ENCODE data around the gene LLGL1.

LLGL1 gene

DNA sequence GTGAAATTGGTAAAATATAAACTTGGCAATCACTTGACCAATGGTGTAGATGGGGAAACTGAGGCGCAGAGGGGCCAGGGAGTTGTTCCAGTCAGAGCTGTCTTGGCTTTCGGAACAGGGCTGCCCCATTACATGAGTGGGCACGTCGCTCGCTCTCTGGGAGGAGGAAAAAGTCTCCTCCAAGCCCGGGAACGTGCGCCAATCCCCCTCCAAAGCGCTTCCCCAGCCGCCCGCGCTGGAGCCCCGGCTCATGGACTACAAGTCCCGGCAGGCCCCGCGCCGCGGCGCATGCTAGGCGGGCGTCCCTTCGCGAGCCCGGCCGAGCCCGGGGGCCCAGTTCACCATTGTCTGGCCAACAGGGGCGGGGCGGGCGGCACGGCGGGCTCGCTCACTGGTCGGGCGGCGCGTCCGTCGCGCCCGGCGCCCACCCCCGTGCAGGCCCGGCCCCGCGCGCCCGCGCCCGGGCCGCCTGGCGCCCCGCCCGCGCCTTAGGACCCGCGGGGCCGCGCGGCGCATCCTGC is at the start of gene LLGL1:
TSS of gene LLGL1 (plus strand) at position 515 of the 521 bp plus-strand sequence. CDS start 48 bp downstream, outside the sequence.
- DNase-seq = peak; percentile 93

DNA sequence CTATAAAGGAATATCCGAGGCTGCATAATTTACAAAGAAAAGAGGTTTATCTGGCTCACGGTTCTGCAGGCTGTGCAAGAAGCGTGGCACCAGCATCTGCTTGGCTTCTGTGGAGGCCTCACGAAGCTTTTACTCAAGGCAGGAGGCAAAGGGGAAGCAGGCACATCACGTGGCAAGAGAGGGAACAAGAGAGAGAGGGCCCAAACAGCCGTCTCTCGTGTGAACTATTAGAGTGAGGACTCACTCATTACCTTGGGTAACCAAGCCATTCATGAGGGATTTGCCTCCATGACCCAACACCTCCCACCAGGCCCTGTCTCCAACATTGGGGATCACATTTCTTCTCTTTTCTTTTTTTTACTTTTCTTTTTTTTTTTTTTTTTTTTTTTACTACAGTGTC is 49.3 kb upstream of the LLGL1 start:
- DNase-seq = no peak

DNA sequence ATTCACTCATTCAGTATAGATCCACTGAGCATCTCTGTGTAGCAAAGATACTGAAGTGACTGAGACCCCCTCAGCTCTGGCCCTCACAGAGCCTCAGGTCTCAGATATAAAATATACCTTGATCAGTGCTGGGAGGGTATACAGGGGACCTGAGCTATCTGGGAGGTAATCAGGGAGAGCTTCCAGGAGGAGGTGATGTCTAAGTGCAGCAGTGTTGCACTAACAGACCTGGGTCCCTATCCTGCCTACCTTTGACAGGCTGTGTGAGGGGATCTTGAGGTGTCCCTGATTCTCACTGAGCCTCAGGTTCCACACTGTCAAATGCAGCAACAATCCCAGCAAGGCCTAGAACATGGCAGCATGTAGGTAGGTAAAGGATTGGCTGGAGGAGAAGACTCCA is 48.3 kb upstream of the LLGL1 start:
- no peak for DNase-seq

DNA sequence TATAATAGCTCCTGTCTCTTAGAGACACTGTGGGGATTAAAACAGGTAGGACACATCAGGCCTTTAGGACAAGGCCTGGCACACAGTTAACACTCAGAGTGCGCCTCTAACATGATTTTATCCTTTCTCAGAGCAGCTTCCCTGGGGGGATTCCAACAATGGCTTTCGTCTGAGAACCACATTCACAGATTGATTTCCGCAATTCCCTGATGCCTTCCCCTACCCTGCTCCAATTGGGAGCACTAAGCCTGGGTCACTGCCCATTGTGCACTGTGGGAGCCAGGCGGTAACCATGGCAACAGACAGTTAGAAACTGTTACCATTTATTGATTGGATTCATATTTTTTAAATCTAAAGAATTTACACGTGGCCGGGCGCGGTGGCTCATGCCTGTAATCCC is 47.7 kb upstream of the LLGL1 start:
- peak; percentile 55 for DNase-seq

DNA sequence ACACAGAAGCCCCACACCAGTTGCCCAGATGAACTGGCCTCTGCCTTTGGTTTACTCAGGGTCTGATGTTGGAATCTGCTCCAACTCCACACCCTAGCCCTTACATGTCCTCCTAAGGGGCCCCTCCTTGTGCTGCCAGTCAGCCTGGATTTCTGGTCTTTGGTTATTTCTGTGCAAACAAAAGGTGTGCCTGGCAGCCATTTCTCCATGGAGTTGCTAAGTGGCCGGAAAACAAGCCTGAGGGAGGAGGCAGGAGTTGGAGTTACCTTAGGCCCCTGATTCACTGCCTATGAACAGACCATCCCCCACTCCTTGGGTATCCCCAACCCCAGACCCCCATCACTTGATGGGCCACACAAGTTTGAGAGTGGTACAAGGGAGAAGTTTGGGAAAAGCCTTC is 46.2 kb upstream of the LLGL1 start:
- no peak for DNase-seq

DNA sequence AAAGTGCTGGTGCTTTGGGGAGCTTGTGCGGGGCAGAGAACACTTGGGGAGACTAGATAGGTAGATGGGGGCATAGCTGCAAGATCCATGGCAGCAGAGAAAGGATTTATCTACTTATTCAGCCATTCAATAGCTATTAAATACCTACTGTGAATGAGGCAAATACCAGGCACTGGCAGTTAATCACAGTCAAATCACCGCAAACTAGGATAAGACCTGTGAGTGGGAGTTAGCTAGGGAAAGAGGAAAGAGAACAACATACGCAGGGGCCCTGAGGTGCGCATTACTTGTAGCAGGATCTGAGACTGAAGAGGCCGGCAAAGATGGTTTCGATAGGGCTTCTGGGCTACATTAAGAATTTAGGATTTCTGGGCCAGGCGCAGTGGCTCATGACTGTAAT is 45.6 kb upstream of the LLGL1 start:
- DNase-seq = no peak

DNA sequence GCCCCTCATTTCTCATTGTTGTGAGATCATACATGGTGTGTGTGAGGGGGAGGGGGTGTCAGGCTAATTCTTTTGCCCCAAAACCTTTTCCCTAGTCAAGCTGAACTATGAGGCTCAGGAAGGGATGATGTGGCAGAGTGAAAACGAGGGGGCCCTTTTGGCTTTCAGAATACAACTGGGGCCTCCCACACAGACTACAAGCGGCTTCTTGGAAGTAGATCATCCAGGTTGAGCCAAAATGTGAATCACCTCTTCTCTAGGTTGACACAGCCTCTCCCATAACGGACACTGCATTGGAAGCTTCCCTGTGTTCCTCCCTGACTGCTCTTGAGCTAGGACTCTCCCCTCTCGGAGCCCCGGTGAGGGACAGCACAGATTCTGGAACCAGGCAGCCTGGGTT is 44.1 kb upstream of the LLGL1 start:
- DNase-seq = no peak

DNA sequence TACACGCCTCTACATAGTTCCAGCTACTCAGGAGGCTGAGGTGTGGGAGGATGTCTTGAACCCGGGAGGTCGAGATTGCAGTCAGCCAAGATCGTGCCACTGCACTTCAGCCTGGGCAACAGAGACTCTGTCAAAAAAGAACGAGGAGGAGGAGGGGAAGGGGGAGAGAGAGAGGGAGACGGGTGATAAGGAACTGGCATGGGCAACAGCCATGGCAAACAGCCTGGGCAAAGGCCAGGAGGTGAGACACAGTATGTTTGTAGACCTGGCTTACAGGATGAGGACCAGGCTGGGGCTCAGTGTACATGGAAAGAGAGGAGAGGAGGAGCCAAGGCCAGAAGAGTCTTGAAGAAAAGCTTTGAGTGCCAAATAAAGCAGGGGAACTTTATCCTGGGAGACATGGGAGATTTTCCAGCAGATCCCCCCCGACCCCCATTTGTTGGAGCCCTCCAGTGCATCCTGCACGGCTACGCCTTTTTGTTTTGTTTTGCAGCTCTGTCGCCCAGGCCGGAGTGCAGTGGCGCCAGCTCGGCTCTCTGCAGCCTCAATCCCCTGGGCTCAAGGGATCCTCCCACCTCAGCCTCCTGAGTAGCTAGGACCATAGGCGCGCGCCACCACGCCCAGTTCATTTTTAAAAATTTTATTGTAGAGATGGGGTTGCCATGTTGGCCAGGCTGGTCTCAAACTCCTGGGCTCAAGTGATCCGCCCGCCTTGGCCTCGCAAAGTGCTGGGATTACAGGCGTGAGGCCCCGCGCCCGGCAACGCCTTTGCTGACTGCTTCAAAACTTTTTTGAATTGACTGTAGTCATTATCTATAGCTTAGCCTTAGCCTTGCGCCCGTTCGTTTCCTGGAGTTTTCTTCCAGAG is 43.1 kb upstream of the LLGL1 start:
- no peak for DNase-seq

DNA sequence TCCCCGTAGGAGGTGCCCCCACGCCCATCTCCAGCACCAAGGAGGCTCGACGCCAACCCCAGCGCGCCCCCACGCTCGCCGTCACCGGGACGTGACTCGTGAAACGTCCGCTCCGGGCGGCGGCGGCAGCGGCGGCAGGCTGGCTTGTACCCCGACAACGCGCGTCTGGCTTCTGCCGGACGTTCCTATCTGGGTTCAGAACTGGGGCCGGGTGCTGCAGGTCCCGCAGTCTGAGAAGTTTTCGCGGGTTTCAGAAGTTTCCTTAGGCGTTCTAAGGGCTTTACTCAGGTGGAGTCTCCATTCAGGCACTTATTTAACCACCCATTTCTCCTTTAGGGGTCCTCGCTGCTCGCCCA is 42.5 kb upstream of the LLGL1 start:
- peak; percentile 97 for DNase-seq

DNA sequence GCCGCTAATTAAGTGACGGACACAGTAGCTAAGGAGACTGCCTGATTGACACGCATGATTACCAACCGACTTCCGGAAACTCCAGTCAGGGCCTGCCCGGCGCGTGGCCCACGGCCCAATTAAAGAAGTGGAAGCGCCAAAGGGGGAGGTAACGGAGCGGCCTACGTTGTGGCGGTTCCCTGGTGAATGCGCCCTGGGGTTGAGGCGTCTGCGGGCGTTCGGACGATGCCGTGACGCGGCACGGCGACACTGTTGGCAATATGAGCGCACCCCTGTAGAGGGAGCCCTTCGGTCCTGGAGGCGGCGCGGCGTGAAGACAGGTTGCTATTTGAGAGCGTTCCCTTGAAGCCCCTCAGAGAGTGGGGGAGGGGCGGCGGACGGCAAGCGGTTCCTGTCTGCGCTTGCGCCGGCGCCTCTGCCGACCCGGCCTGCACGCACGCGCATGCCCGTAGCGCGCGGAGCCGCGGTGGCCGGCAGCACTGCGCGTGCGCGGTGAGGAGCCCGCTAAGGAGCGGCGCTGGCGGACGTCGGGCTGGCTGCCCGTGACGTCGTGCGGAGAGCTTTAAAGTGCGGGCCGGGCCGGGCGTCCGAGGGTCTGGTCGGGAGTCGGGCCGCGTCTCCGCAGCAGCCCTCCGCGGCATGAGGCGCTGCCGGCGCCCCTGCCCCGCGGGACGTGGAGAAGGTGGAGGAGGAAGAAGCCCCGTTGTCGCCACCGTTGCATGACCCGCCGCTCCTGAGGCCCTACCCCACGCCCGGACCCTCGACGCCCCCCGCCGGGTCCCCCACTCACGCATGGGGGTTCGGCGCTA is 41.9 kb upstream of the LLGL1 start, which contains the start of gene ALKBH5:
TSS of gene ALKBH5 (plus strand) at position 495 of the 809 bp plus-strand sequence. CDS start 416 bp downstream, outside the sequence.
- peak; percentile 100 for DNase-seq

DNA sequence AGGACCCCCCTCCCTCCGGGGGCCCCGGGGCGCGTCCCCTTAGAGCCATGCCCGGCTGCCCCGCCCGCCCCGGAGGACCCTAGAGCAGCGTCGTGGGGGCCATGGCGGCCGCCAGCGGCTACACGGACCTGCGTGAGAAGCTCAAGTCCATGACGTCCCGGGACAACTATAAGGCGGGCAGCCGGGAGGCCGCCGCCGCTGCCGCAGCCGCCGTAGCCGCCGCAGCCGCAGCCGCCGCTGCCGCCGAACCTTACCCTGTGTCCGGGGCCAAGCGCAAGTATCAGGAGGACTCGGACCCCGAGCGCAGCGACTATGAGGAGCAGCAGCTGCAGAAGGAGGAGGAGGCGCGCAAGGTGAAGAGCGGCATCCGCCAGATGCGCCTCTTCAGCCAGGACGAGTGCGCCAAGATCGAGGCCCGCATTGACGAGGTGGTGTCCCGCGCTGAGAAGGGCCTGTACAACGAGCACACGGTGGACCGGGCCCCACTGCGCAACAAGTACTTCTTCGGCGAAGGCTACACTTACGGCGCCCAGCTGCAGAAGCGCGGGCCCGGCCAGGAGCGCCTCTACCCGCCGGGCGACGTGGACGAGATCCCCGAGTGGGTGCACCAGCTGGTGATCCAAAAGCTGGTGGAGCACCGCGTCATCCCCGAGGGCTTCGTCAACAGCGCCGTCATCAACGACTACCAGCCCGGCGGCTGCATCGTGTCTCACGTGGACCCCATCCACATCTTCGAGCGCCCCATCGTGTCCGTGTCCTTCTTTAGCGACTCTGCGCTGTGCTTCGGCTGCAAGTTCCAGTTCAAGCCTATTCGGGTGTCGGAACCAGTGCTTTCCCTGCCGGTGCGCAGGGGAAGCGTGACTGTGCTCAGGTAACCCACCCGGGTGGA is 41.0 kb upstream of the LLGL1 start:
- peak; percentile 70 for DNase-seq

DNA sequence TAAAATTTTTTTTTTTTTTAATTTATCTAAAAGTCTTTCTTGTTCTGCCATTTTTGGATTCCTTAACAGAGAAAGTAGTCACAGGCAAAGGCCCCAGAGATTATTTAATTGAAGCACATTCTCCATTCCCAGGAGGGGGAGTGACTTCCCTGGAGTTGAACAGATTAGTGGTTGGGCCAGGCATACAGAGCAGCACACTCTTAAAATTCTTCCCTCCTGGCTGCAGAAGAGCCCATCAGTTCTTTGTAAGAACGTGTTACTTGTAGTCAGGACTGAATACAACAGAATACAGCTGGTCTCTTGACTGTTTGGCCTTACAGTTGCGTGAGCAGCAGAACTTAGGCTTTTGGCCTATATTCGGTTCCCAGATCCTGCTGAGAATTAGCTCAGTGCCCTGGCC is 40.0 kb upstream of the LLGL1 start:
- DNase-seq = peak; percentile 17

DNA sequence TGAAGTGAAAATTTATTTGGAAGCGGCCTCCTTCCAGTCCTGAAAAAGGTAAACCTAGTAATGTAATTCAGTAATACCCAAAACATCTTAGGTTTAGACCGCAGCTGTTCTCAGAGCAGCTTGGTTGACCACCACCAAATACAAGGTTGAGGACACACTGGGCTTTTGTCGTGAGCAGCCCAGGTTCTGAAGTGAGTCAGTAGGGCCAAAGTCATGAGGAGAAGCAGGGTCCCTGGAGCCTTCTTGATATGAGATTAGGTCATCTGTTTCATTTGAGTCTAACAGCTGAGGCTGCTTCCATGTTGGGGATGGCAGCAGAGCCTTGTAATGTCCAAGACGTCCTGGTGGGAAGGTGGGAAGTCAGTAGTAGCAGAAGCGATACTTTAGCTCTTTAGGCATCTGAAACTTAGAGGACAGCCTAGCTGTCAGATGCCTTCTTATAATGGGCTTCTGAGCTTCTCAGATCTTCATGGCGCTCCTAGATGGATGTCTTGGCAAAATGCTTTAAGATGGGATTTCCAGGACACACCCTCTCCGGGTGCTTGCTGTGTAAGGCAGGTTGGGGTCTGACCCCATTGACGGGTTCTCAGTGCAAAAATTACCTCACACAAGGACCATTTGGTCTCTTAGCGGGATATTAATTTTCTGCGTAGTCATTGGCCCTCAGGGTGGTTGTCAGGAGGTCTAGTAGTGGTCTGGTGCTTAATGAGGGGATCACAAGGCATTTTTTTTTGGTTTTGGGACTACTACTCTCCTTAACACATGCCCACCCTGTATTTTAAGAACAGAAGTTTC is 39.4 kb upstream of the LLGL1 start:
- peak; percentile 18 for DNase-seq

DNA sequence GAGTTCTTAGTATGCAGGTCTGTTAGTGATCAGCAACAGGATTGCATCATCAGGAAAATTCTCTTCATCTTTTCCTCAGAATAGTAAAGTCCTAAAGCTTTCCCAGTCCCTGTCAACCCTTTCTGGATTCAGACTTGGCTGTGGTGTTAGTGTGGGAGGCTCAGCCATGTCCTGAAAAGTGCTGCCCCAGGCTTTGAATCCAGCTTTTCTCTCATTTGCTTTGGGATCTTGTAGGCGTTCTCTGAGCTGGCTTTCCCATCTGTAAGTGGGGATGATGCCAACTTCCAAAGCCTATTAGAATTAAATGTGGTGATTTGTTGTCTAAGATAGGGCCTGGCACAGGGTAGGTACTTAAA is 38.8 kb upstream of the LLGL1 start:
- no peak for DNase-seq

DNA sequence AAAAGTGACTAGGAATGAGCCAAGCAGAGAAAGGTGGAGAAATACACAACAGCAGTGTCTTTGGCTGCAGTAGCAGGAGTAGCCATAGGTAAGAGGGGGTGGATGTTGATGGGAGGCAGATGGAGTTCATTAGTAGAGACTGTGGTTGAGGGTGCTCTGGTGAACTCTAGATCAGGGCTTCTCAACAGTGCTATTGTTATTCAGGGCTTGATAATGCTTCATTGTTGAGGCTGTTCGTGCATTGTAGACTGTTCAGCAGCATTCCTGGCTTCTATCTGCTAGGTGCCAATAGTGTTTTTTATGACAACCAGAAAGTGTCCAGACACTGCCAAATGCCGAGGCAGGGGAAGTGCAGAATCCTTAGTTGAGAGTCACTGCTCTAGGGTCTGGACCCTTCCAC is 38.2 kb upstream of the LLGL1 start:
- DNase-seq = no peak

DNA sequence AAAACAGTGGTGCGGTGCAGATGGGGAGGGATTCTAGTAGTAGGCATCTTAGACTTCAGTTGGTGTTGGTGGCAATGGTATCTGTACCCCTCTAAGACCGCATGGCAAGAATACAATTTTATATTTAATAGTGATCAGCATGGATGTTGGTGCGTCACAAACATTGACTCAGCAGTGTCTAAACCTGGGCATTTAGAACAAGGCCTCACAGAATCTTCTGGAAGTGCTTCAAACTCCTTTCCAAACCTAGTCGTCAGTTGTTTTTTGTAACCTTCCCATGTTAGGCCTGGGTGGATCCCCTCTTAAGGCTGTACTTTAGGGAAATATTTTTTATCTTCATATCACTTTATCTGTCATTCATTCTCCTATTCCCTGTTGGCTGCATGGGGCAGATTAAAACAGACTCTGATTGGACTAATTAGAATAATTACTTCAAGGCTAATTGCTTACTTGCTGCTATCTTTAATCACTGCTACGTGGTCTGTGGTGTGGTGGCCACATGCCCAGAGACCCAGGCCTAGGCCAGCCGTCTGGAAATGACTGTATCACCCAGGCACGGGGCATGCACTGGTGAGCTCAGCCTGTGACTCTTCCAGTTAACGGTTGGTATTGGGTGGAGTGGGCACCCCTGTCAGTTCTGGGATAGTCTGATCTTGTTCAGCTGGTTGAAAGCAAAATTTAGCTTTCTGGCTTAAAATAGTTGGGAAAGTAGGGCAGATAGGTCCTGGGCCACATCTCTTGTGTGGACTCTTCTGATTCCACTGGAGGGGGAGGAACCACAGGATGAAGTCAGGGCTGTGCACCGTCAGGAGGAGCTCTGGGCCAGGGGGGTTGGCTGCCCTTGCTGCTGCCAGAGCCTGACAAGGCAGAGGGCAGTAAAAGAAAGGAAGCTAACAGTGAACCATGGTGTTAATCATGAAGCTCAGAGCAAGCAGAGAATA is 37.3 kb upstream of the LLGL1 start:
- no peak for DNase-seq

DNA sequence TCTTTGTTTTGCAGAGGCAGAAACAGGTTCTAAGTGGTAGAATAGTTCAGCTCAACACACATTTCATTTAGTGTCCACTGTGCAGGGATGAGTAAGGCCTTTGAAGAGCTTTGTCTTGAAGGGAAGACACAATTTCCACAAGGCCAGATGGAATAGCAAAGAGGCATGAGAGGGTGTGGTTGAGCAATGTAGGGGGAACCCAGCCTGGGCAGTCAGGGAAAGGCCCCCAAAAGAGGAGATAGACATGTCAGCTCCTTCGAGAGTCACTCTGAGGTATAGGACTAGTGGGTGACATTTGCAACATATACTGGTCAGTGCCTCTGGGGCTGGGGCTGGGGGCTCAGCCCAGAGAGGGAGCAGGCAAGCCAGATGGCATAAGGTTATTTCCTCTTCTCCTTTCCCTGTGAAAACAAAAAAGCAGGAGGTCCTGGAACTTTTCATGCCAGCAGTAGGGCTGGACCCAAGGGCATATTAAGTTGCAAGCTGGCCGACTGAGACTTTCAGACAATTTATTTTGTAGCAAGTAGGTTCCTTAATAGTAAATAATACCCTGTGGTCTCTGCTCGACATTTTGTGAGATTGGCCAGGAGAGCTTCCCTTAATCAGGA is 34.7 kb upstream of the LLGL1 start:
- DNase-seq = no peak

DNA sequence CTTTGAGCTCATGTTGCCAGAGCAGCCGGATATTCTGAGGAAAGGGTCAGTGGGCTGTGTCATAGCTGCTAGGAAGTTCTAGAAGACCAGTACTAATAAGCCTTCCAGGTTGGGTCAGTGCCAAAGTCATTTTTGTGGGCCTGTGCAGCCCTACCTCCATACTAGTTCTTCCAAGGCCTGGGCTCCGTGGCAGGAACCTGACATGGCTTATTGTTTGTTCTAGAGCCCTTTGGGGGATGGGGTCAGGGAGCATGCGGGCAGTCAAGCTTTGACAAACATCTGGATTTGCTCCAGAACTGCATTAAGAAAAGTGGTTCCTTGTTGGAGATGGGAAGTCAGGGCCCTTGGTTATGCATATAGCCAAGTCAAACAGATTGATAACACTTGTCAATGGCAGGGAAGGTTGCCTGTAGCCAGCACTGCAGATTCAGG is 34.2 kb upstream of the LLGL1 start:
- DNase-seq = no peak

DNA sequence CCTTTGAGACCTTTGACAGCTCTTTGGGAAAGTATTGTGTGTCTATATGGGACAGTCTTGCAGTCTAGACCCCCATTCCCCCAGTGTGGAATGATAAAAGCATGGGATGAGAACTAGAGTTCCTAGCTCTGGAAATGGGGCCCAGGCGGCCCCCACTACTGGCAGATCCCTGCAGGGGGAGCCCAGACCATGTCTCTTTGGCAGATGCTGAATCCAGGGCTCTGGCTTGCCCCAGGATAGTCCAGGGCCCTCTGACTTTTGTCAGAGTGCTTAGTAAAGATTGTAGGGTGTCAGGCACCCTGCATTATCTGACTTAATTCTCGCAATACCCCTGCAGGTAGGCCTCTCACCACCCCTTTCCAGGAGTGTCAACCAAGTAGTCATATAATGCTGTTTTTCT is 33.5 kb upstream of the LLGL1 start:
- no peak for DNase-seq

DNA sequence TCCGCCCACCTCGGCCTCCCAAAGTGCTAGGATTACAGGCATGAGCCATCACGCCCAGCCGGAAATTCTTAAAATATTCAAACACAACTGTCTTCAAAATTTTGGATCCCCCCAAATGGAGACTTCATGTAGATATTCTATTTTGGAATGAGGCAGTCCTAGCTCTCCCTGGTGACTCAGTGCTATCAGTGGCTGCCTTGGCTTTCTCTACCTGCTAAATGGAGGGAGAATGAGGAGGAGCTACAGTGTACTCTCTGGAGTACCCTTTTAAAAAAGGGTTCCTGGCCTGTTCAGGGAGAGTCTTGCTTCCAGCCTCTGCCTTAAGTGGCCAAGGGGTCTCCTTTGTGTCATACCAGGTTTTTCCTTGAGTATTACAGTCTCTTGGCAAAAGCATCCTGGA is 31.0 kb upstream of the LLGL1 start:
- DNase-seq = no peak

Data from retina (tissue), 1 donor.